GM23338 (cell line): ENCODE measurements around the gene TTC9C. TPM values are rescaled to one million over a fixed set of nuclear protein-coding genes. Genes with fewer than 3 reads are reported as not detected.
A peak's percentile ranks its signal among the peaks of the same experiment; 100 is the strongest.

Source experiments
- ATAC-seq: fragments of 200-7000 bp; cut with Tn5 transposase; 3 replicates; pipeline ENCODE4 v1.9.1; 2020
- DNase-seq: peaks from one replicate; pipeline ENCODE4 v3.0.0-alpha.2; 2015; ENCODE audit warnings: low spot score
- H2AFZ ChIP-seq: fragments of 200-600 bp; sonication (generic); 2 replicates; pipeline ENCODE4 v1.8.0; 2016; ENCODE audit warnings: antibody characterized with exemption, mild to moderate bottlenecking, moderate library complexity
- H3F3A ChIP-seq: fragments of 200-600 bp; sonication (generic); replicated peaks from 2 replicates; pipeline ENCODE4 v1.8.0; 2017; ENCODE audit warnings: antibody characterized with exemption, mixed run types, low read depth
- H3K27ac ChIP-seq: fragments of 200-600 bp; sonication (generic); 2 replicates; pipeline ENCODE4 v1.6.1; 2016; ENCODE audit warnings: low read depth
- H3K27me3 ChIP-seq: fragments of 200-600 bp; sonication (generic); 2 replicates; pipeline ENCODE4 v1.8.0; 2016; ENCODE audit warnings: mild to moderate bottlenecking, mixed run types, moderate library complexity; ENCODE audit not compliant: insufficient read depth
- H3K36me3 ChIP-seq: fragments of 200-600 bp; sonication (generic); 2 replicates; pipeline ENCODE4 v1.8.0; 2016; ENCODE audit warnings: mild to moderate bottlenecking; ENCODE audit not compliant: insufficient read depth
- H3K4me1 ChIP-seq: fragments of 200-600 bp; sonication (generic); 2 replicates; pipeline ENCODE4 v1.8.0; 2016; ENCODE audit warnings: mild to moderate bottlenecking, moderate library complexity; ENCODE audit not compliant: insufficient read depth
- H3K4me2 ChIP-seq: fragments of 200-600 bp; sonication (generic); 2 replicates; pipeline ENCODE4 v1.7.1; 2017; ENCODE audit warnings: mixed run types
- H3K4me3 ChIP-seq: fragments of 200-600 bp; sonication (generic); 2 replicates; pipeline ENCODE4 v1.6.1; 2016; ENCODE audit warnings: mixed run types
- H3K79me2 ChIP-seq: fragments of 200-600 bp; sonication (generic); replicated peaks from 2 replicates; pipeline ENCODE4 v1.8.0; 2017; ENCODE audit warnings: mild to moderate bottlenecking; ENCODE audit not compliant: insufficient read depth
- H3K9me2 ChIP-seq: fragments of 200-600 bp; sonication (generic); 2 replicates; pipeline ENCODE4 v1.8.0; 2017; ENCODE audit not compliant: insufficient read depth
- H4K20me1 ChIP-seq: fragments of 200-600 bp; sonication (generic); replicated peaks from 2 replicates; pipeline ENCODE4 v1.8.0; 2017; ENCODE audit warnings: mild to moderate bottlenecking; ENCODE audit not compliant: insufficient read depth
- H3K27ac Mint-ChIP-seq: 2 replicates; pipeline ENCODE4 v1.8.0; 2020; ENCODE audit warnings: inconsistent platforms, mild to moderate bottlenecking, moderate library complexity, mixed read lengths
- H3K27me3 Mint-ChIP-seq: 3 replicates; pipeline ENCODE4 v1.8.0; 2022; ENCODE audit warnings: low read depth, mild to moderate bottlenecking, moderate library complexity, mixed read lengths, inconsistent platforms; ENCODE audit not compliant: insufficient read depth, poor library complexity
- H3K36me3 Mint-ChIP-seq: 3 replicates; pipeline ENCODE4 v1.8.0; 2021; ENCODE audit warnings: low read depth, mild to moderate bottlenecking, inconsistent platforms, moderate library complexity, mixed read lengths
- H3K4me1 Mint-ChIP-seq: 3 replicates; pipeline ENCODE4 v1.8.0; 2020; ENCODE audit warnings: mild to moderate bottlenecking, inconsistent platforms, mixed read lengths
- H3K4me3 Mint-ChIP-seq: 3 replicates; pipeline ENCODE4 v1.8.0; 2021; ENCODE audit warnings: moderate library complexity, mild to moderate bottlenecking, inconsistent platforms, mixed read lengths
- H3K9me3 Mint-ChIP-seq: 3 replicates; pipeline ENCODE4 v1.8.0; 2020; ENCODE audit warnings: moderate library complexity, mild to moderate bottlenecking, inconsistent platforms, mixed read lengths
- CREB1 ChIP-seq: fragments of 250-450 bp; sonication (Bioruptor Pico); IDR thresholded peaks from 2 replicates; pipeline ENCODE4 v1.5.0; 2020; ENCODE audit warnings: low read depth, mild to moderate bottlenecking, moderate library complexity
- CTCF ChIP-seq, 2 experiments: fragments of 200-600 bp in 1 of 2; sonication (generic) in 1 of 2; conservative IDR thresholded peaks; 2 replicates each; pipeline versions ENCODE4 v1.5.1 to v1.6.1; 2016 to 2017; ENCODE audit warnings: antibody characterized with exemption in 2 of 2, low read depth in 2 of 2, mild to moderate bottlenecking in 2 of 2, moderate library complexity in 1 of 2
- ETS1 ChIP-seq: IDR thresholded peaks from 2 replicates; pipeline ENCODE4 v1.6.1; 2016; ENCODE audit warnings: antibody characterized with exemption
- EZH2 ChIP-seq: fragments of 200-600 bp; sonication (generic); IDR thresholded peaks from one replicate; pipeline ENCODE4 v1.8.0; 2017; ENCODE audit warnings: antibody characterized with exemption, mild to moderate bottlenecking, low read depth; ENCODE audit not compliant: unreplicated experiment
- EZH2phosphoT487 ChIP-seq: fragments of 200-600 bp; sonication (generic); IDR thresholded peaks from one replicate; pipeline ENCODE4 v1.8.1; 2018; ENCODE audit warnings: antibody characterized with exemption; ENCODE audit not compliant: unreplicated experiment
- JUNB ChIP-seq: IDR thresholded peaks from one replicate; pipeline ENCODE4 v1.6.1; 2016; ENCODE audit warnings: antibody characterized with exemption; ENCODE audit not compliant: unreplicated experiment
- NANOG ChIP-seq: IDR thresholded peaks from 2 replicates; pipeline ENCODE4 v1.6.1; 2016; ENCODE audit warnings: antibody characterized with exemption, borderline replicate concordance
- POLR2AphosphoS5 ChIP-seq: IDR thresholded peaks from 2 replicates; pipeline ENCODE4 v1.6.1; 2016; ENCODE audit warnings: antibody characterized with exemption, low read depth
- REST ChIP-seq: IDR thresholded peaks from one replicate; pipeline ENCODE4 v1.6.1; 2018; ENCODE audit warnings: antibody characterized with exemption; ENCODE audit not compliant: unreplicated experiment
- polyA plus RNA-seq: library from polyadenylated mRNA; unstranded; fragments of >200 nt; fragmentation: Nextera tagmentation; extraction: Ambion mirVana; gene quantifications from 2 replicates; pipeline ENCODE4 v1.2.1, GENCODE V29; 2016
- total RNA-seq: library from RNA; depleted of rRNA; stranded (reverse); fragments of >200 nt; shearing (Covaris generic); gene quantifications from 2 replicates; pipeline ENCODE4 v1.2.3, GENCODE V29; 2014

Gene TTC9C
- total and polyA plus RNA-seq, 2 experiments from 2014 or later, result 27.5 to 42.0 TPM

GRCh38 chr11:62786318-62787004 lies 58.2 kb downstream of the TTC9C start:
- Mint-ChIP-seq H3K36me3 (peaks cover 72% of the 10 kb centered on the region), H3K9me3 (no peaks in the 10 kb centered on the region; the same call in 2 of the 3 replicates), H3K27me3 (peaks cover 13% of the 10 kb centered on the region), H3K4me1 (peaks cover 22% of the 10 kb centered on the region), H3K4me3 (peak overlapping the region; percentile 72), H3K27ac (no peak overlapping the region)
- H2AFZ ChIP-seq, result no peak overlapping the region
- H3F3A ChIP-seq, result peaks cover 46% of the 10 kb centered on the region
- peaks cover 11% of the 10 kb centered on the region; the same call in 1 of the 2 replicates for H3K4me1 ChIP-seq
- H3K79me2 ChIP-seq, result peaks cover 37% of the 10 kb centered on the region
- H3K4me3 ChIP-seq, result peak overlapping the region; percentile 77
- no peaks in the 10 kb centered on the region for H3K9me2 ChIP-seq
- H3K36me3 ChIP-seq, result peaks cover 12% of the 10 kb centered on the region; the same call in 1 of the 2 replicates
- TF ChIP-seq EZH2phosphoT487 (no peak), EZH2 (no peak), CTCF (conservative IDR thresholded peaks at IDR 0.05; ENCODE audit: low read depth in 2 of 2) (peak; percentile 76 to 92), CREB1 (CRISPR knock-in tag) (peak; percentile 68)
- peak overlapping the region; percentile 86 for H3K4me2 ChIP-seq
- no peaks in the 10 kb centered on the region for H4K20me1 ChIP-seq
- peak; percentile 75 for ATAC-seq
- peak; percentile 97 for DNase-seq
- H3K27ac ChIP-seq, result peak overlapping the region; percentile 98
- H3K27me3 ChIP-seq, result no peaks in the 10 kb centered on the region

- no peaks in the 10 kb centered on the region for H3K27me3 ChIP-seq
- H3K4me1 ChIP-seq, result peaks cover 11% of the 10 kb centered on the region; the same call in 1 of the 2 replicates
- H3K36me3 ChIP-seq, result peaks cover 12% of the 10 kb centered on the region; the same call in 1 of the 2 replicates
- Mint-ChIP-seq H3K4me1 (peaks cover 25% of the 10 kb centered on the region), H3K36me3 (peaks cover 69% of the 10 kb centered on the region), H3K27me3 (peaks cover 18% of the 10 kb centered on the region), H3K9me3 (no peaks in the 10 kb centered on the region; the same call in 2 of the 3 replicates), H3K27ac (peak within 1 kb of the TSS; percentile 99), H3K4me3 (peak within 1 kb of the TSS; percentile 93)
- H3K9me2 ChIP-seq, result no peaks in the 10 kb centered on the region
- H2AFZ ChIP-seq, result peak within 1 kb of the TSS; percentile 15; the same call in 1 of the 2 replicates
- TF ChIP-seq ETS1 (peak; percentile 83), REST (peak; percentile 12), CREB1 (CRISPR knock-in tag) (peak; percentile 94), POLR2AphosphoS5 (peak; percentile 97), NANOG (no peak), JUNB (no peak), CTCF (conservative IDR thresholded peaks at IDR 0.05; ENCODE audit: low read depth in 2 of 2) (peak; percentile 26 to 64; a peak in 3 of 4 replicates)
- DNase-seq, result peak; percentile 100
- peak within 1 kb of the TSS; percentile 98 for H3K27ac ChIP-seq
- peaks cover 48% of the 10 kb centered on the region for H3F3A ChIP-seq
- peak; percentile 66 for ATAC-seq
- H4K20me1 ChIP-seq, result no peaks in the 10 kb centered on the region
- peak within 1 kb of the TSS; percentile 77 for H3K4me3 ChIP-seq
- peaks cover 40% of the 10 kb centered on the region for H3K79me2 ChIP-seq
- peak within 1 kb of the TSS; percentile 86 for H3K4me2 ChIP-seq
These were observed 58.9 kb downstream of the TTC9C start, which contains the start of gene TMEM179B for GRCh38 chr11:62787005-62787759. Gene TMEM179B, plus strand, starts transcription at chr11:62787402. Its CDS starts 30 bp downstream, at chr11:62787432.
